ENCODE measurements around the gene TEDC2.

- TF ChIP-seq POLR2A (IDR thresholded peaks at IDR 0.05; ENCODE audit: control extremely low read depth in 1 of 2, low read depth in 2 of 2, low read length in 2 of 2) (no peak; a peak in 1 of 3 replicates), KDM1A (IDR thresholded peaks at IDR 0.05; ENCODE audit: borderline replicate concordance, low read length) (no peak), USF2 (IDR thresholded peaks at IDR 0.05; ENCODE audit: low read length) (no peak), GABPA (IDR thresholded peaks at IDR 0.05; ENCODE audit: borderline replicate concordance, insufficient read depth, low read length) (no peak), EP300 (IDR thresholded peaks at IDR 0.05; ENCODE audit: borderline replicate concordance in 1 of 2, low read depth in 2 of 2, low read length in 2 of 2) (no peak), ASH2L (IDR thresholded peaks at IDR 0.05; ENCODE audit: low read length) (peak; percentile 74), YY1 (IDR thresholded peaks at IDR 0.05; ENCODE audit: low read depth, low read length) (no peak), POLR2AphosphoS5 (IDR thresholded peaks at IDR 0.05; ENCODE audit: low read depth, low read length) (peak; percentile 10; the same call in 1 of the 2 replicates), RAD21 (IDR thresholded peaks at IDR 0.05 in 1 of 2, conservative IDR thresholded peaks at IDR 0.05 in 1 of 2; ENCODE audit: low read depth in 2 of 2, low read length in 2 of 2) (no peak; a peak in 1 of 4 replicates)
- TF ChIP-seq, protein P1, sequence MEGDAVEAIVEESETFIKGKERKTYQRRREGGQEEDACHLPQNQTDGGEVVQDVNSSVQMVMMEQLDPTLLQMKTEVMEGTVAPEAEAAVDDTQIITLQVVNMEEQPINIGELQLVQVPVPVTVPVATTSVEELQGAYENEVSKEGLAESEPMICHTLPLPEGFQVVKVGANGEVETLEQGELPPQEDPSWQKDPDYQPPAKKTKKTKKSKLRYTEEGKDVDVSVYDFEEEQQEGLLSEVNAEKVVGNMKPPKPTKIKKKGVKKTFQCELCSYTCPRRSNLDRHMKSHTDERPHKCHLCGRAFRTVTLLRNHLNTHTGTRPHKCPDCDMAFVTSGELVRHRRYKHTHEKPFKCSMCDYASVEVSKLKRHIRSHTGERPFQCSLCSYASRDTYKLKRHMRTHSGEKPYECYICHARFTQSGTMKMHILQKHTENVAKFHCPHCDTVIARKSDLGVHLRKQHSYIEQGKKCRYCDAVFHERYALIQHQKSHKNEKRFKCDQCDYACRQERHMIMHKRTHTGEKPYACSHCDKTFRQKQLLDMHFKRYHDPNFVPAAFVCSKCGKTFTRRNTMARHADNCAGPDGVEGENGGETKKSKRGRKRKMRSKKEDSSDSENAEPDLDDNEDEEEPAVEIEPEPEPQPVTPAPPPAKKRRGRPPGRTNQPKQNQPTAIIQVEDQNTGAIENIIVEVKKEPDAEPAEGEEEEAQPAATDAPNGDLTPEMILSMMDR (IDR thresholded peaks at IDR 0.05; ENCODE audit: control extremely low read depth in 1 of 3, insufficient read depth in 1 of 3, low read depth in 1 of 3, low read length in 3 of 3), result 0 out of 4 replicates have a peak, but pooled peaks of 1 of the 3 experiments have one; percentile 2
Measured at GRCh38 chr16:2429034-2429770, 30.7 kb upstream of the TEDC2 start, which contains the start of gene CCNF.
